HUDEP-2 (cell line): Measurements from ENCODE around the gene RAX2.

Source experiments
- DNase-seq, 76 experiments: peaks; one replicate each; lab custom pipeline; 2025; ENCODE audit not compliant: unreplicated experiment in 76 of 76; lab: John Stamatoyannopoulos, UW

RAX2 gene

DNA sequence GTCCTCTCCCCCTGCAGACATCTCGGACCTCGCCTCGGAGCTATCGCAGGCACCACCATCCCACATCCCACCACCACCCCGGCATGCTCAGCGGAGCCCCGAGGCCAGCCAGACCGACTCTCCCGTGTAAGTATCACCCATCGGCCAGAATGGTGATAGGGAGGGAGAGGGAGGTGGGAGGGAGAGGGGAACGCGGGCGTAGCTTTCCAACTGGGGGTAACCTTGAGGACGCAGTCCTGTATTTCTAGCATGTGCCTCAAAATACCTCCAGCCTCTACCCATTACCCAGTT is 37.8 kb downstream of the RAX2 start:
- DNase-seq, result no peak

DNA sequence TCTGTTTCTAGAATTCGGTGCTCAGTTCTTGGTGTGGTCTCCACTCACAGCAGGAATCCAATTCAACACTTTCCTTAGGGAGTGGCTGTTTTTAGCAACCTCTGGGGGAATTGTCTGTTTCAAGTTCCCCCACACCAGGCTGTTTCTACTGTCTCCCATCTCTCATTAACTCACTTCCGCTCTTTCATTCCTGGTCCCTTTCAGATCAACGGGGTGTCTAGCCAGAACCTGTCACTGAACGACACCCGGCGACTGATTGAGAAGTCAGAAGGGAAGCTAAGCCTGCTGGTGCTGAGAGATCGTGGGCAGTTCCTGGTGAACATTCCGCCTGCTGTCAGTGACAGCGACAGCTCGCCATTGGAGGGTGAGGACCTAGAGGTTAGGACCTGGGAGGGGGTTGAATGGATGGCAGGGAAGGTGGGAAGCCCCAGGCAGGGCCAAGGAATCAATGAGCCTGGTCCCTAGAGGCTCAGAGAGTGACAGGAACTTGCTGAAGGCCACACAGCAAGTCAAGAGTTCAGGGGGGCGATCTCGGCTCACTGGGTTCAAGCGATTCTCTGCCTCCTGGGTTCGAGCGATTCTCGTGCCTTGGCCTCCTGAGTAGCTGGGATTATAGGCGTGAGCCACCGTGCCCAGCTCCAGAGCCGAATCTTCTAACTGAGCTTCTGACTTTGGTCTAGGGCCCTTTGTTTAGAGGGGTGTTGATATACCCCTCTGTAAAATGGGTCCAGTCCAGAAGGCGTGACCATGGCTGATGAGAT is 38.3 kb downstream of the RAX2 start:
- DNase-seq, result no peak

DNA sequence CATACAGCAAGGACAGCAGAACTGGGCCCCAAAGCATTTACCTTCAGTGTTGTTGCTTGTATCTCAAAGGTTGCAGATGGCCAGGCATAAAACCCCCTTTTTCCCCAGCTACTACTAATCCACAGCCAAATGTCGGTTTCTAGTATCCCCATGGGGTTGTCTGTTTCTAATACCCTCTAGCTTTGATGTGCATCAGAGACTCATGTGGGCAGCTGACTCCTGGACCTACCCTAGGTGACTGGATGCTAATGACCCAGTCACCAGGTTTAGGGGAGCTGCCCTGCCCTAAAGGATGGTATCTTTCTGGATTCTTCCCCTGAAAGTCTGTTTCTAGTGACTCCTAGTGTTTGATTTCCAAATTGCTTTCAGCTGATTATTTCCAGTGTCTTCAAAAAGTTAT is 39.9 kb downstream of the RAX2 start:
- no peak for DNase-seq

DNA sequence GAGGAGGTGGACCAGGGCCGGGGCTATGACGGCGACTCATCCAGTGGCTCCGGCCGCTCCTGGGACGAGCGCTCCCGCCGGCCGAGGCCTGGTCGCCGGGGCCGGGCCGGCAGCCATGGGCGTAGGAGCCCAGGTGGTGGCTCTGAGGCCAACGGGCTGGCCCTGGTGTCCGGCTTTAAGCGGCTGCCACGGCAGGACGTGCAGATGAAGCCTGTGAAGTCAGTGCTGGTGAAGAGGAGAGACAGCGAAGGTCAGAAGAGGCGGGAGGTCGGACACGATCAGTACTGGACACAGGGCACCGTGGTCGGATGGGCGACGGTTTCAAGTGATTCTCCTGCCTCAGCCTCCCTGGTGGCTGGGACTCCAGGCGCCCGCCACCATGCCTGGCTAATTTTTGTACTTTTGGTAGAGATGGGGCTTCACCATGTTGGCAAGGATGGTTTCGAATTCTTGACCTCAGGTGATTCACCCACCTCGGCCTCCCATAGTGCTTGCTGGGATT is 41.5 kb downstream of the RAX2 start:
- no peak for DNase-seq

DNA sequence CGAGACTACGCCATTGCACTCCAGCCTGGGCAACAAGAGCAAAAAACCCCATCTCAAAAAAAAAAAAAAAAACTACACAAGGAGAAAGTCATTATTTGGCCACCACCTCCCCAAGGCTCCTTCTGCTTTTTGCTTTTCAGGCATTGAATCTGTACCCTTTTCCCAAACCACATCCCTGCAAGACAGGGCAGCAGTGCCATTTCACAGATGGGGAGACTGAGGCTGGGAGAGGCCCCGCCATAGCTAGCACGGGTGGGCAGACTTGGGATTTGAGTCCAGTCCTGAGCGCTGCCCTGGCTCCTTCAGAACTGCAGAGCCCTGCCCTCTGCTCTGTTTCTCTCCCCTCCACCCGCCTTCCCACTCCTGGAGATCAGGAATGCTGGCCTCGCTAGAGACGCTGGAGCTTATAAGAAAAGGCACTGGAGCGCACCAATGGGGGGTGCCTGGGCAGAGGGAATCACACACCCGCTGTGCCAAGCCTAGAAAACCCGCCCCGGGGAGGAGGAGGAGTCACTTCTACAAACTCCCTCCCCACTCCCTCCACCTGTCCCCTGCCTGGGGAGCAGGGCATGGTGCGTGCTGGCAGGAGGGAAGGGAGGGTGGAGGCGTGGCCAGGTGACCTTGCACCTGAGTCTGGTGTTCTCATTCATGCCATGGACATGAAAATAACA is 46.3 kb downstream of the RAX2 start:
- DNase-seq, result no peak

DNA sequence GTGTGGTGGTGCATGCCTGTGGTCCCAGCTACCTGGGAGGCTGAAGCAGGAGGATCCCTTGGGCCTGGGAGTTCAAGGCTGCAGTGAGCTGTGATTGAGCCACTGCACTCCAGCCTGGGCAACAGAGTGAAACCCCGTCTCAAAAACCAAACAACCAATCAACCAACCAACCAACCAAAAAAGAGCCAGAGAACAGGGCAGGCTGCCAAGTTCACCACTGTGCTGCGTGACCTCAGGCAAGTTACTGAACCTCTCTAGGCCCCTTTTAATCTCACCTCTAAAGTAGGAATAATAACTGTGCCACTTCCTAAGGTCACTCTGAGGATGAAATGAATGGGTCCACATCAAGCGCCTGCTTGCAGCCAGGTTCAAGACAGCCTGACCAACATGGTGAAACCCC is 46.9 kb downstream of the RAX2 start:
- peak in 1 of 76 experiments; percentile 9 for DNase-seq

DNA sequence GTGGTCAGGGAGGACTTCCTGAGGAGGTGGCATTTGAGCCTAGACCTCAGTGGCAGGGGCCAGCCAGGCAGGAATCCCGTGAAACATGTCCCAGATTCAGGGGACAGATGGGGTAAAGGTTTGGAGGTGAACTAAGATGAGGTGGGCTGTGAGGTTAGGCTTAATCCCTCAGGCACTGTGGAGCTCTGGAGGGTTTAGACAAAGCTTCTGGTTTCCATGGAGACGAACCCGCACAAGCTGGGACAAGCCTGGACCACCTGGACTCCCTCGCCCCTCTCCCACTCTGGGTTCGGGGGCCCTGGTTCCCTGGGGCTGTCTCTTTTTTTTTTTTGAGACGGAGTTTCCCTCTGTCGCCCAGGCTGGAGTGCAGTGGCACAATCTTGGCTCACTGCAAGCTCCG is 48.1 kb downstream of the RAX2 start:
- no peak for DNase-seq

DNA sequence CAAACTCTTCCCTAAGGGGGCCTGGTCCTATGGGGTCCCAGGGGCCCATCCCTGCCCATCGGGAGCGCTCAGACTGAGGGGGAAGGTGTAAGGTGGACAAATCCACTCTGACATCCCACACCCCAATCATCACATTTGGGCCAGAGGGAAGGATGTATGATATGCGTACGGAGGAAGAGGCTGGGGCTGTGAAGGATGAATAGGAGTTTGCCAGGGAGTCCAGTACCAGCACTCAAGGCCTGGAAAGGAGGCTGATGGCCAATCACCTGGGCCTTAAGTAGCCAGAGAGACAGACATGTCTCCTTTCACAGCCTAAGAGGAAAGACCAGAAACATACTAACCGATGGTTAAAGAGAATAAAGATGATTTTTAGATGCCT is 48.9 kb downstream of the RAX2 start:
- DNase-seq, result no peak

DNA sequence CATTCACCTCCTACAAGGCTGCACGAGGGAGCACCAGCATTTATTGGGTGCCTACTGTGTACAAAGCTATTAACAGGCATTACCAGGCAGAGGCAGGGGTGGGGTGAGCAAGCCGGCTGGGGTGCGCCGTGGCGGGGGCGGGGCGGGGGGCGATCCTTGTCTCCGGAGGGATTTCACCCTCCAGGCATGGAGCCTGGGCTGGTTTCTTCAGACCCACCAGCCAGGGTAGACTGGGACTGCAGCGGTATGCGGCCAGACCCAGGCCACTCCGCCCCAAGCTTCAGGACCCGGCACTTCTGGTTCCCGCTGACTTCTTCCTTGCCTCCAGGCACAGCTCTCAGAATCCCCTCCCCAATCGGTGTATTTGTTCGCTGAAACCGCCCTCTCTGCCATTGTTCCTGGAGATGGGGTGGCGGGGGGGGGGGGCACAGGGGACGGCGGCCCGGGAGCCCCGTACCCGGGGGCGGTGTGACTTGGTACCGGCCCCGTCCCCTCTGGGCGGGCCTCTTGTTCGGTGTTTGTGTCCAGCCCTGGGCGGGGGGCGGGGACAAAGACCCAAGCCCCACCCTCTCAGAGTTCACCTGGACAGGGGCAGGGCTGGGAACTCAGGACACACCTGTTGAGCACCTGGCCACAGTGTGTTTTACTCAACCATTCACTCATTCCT is 49.5 kb downstream of the RAX2 start:
- no peak for DNase-seq

DNA sequence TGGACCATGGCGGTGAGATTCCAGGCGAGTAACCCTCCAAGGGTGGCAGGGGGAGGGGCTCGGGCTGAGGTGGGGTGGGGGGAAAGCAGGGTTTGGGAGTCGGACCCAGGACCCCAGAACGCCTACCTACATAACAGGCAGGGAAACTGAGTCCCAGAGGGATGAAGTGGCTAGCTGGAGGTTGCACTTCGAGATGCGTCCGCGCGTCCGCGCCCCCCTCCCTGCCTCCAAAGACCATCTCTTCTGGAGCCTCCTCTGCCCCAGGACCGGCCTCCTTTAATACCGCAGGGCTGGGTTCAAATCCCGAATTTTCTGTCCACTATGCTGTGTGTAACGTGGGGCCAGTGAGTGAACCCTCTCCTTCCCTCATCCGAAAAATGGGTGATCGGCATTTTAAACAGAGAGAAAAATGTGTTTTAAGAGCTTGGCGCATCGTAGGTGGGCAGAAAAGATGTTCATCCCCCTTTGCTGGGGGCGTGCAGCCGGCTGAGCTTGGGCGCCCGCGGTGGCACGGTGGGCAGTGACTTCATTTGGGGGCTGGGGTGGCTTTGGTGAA is 50.1 kb downstream of the RAX2 start:
- DNase-seq, result no peak

DNA sequence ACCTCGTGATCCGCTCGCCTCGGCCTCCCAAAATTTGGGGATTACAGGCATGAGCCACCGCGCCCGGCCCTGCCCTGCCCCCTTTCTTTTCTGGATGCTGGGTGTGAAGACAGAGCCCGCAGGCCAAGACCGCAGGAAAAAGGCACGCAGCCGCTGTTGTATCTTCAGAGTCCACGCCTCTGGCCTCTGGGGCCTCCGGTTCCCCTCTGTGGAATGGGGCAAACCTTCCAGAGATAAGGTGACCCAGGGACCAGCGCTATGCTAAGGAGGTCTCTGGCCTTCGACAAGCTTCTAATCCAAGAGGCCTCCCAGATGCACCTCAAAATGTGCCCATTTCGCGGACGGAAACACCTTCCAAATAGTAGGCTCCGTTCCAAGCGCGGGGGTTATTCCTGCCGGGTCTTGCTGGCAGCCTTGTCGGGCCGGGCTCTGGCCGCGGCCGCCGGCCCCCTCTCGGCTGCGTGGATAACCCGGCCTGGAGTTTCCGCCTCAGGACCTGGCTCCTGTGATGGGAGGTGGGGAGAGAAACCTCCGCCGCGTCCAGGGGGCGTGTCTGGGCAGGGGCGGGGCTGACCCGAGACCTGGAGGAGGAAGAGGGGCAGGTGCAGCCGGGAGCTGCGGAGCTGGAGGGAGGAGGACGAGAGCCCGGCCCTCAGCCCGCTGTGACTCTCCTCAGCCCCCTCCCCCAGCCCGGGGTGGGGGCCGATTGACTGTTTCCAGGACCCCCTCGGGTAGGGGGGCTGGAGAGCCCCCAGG is 50.7 kb downstream of the RAX2 start:
- peak in 67 of 76 experiments; percentile 23 to 95 (median 68) for DNase-seq

DNA sequence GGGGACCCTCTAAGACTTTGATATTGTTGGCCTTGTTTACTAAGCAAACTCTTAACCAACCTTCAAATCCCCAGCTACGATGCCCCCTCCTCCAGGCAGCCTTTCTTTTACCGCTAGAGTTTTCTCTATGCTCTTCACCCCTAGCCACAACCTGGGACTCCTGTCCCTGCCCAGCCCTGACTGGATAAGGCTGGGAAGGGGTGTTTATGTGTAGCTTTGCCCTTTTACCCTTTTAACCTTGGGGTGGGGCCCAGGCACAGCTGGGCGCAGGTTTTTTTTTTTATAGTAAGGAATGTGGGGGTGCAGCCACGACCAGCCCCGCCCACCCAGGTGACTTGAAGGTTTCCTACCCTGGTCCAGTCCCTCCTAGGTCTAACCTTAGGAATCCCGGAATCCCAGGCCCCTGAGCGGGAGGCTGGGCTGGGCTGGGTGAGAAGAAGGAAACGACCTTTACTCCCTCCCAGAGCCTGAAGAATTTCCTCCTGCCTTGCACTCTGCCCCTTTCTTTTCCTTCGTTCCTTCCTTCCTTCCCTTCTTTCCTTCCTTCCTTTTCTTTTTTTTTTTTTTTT is 51.6 kb downstream of the RAX2 start:
- DNase-seq, result no peak

DNA sequence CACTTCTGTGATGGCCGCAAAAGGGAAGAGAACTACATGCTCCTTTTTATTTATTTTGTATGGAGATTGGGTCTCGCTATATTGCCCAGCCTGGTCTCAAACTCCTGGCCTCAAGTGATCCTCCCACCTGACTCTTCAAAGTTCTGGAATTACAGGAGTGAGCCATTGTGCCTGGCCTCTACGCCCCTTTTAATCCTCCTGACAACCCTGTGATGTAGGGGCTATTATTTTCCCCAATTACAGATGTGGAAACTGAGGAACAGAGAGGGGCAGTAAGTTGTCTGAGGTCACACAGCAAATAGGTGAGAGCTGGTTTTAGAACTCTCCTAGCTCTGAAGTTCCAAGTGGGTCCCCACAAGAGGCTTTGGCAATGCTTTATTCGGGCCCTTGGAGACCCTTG is 52.2 kb downstream of the RAX2 start:
- DNase-seq, result no peak
